Measurements from ENCODE around the gene TRIML2. TPM values are rescaled to one million over a fixed set of nuclear protein-coding genes. Genes with fewer than 3 reads are reported as not detected.

Gene TRIML2
- total RNA-seq, 1 donor from 2014 or later, result not detected

DNA sequence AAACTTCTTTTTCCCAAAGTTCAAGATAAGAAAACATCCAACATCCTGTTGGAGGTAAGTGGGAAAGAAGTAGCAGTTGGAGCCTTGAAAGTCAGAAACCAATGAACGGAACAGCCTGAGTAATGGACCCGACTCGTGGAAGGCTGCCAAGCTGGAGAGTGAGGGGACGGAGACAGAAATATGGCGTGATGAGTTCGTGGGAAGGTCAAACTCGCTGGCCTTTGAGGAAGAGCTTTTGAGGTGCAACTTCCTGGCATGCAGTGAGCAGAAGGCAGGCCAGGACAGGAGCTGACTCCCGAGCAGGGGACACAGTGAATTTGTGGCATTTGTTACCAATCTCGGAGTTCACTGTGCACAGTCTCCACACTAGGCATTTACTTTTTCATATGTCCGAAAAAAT, 28.8 kb upstream of the TRIML2 start:
- TF ChIP-seq, protein P1, sequence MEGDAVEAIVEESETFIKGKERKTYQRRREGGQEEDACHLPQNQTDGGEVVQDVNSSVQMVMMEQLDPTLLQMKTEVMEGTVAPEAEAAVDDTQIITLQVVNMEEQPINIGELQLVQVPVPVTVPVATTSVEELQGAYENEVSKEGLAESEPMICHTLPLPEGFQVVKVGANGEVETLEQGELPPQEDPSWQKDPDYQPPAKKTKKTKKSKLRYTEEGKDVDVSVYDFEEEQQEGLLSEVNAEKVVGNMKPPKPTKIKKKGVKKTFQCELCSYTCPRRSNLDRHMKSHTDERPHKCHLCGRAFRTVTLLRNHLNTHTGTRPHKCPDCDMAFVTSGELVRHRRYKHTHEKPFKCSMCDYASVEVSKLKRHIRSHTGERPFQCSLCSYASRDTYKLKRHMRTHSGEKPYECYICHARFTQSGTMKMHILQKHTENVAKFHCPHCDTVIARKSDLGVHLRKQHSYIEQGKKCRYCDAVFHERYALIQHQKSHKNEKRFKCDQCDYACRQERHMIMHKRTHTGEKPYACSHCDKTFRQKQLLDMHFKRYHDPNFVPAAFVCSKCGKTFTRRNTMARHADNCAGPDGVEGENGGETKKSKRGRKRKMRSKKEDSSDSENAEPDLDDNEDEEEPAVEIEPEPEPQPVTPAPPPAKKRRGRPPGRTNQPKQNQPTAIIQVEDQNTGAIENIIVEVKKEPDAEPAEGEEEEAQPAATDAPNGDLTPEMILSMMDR (IDR thresholded peaks at IDR 0.05), result no peak
- ChIA-PET POLR2A (no interaction called here), CTCF (no interaction called here)
- Mint-ChIP-seq H3K9me3 (peaks cover 10% of the 10 kb centered on the region), H3K4me1 (no peaks in the 10 kb centered on the region), H3K4me3 (no peak overlapping the region), H3K36me3 (ENCODE audit: low read depth) (no peaks in the 10 kb centered on the region), H3K27me3 (no peaks in the 10 kb centered on the region), H3K27ac (no peak overlapping the region)
- intact Hi-C loops (cut with micrococcal nuclease), result no loop called here
- ATAC-seq (ENCODE audit: low read depth), result no peak
- DNase-seq, result no peak

DNA sequence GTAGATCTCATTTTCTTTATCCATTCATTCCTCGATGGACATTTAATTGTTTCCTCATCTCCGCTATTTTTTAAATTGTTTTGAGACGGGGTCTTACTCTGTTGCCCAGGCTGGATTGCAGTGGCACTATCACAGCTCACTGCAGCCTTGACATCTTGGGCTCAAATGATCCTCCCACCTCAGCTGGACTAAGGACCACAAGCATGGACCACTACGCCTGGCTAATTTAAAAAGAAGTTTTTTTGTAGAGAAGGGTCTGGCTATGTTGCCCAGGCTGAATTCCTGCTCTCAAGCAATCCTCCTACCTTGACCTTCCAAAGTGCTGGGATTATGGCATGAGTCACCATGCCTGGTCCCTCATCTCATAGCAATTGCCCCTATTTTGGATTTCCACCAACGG, 22.8 kb upstream of the TRIML2 start:
- POLR2A ChIA-PET, result no interaction called here
- Mint-ChIP-seq H3K4me3 (no peak overlapping the region), H3K9me3 (peaks cover 16% of the 10 kb centered on the region), H3K27me3 (no peaks in the 10 kb centered on the region), H3K4me1 (no peaks in the 10 kb centered on the region), H3K27ac (no peak overlapping the region), H3K36me3 (ENCODE audit: low read depth) (no peaks in the 10 kb centered on the region)
- TF ChIP-seq, protein P1 (IDR thresholded peaks at IDR 0.05), result no peak
- intact Hi-C loops (cut with micrococcal nuclease), result no loop called here
- ATAC-seq (ENCODE audit: low read depth) (no peak), DNase-seq (no peak)
- CTCF ChIA-PET, result no interaction called here

DNA sequence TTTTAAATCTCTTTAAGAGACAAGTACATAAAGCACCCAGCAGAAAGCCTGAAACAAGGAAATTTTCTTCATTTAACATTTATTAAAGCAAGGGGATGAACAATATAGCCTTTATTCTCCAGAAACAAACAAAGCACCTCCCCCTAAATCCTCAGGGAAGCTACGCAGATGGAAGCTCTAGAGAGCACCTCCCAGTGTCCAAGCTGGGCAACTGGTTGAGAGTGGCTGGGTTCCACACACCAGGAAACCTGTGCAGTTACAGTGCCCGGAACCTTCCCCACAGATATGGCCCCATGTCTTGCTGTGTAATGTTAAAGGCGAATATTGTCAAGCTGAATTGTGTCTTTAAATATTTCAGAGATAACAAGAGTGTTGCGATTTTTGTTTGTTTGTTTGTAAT, 21.0 kb upstream of the TRIML2 start:
- no peak overlapping the region for H3K27ac Mint-ChIP-seq
- H3K27me3 Mint-ChIP-seq, result no peaks in the 10 kb centered on the region
- ChIA-PET POLR2A (no interaction called here), CTCF (no interaction called here)
- no peaks in the 10 kb centered on the region for H3K36me3 Mint-ChIP-seq (ENCODE audit: low read depth)
- TF ChIP-seq, protein P1 (IDR thresholded peaks at IDR 0.05), result no peak
- H3K4me1 Mint-ChIP-seq, result no peaks in the 10 kb centered on the region
- H3K9me3 Mint-ChIP-seq, result peaks cover 10% of the 10 kb centered on the region
- no peak for DNase-seq
- ATAC-seq (ENCODE audit: low read depth), result no peak
- intact Hi-C loops (cut with micrococcal nuclease), result no loop called here
- H3K4me3 Mint-ChIP-seq, result no peak overlapping the region

DNA sequence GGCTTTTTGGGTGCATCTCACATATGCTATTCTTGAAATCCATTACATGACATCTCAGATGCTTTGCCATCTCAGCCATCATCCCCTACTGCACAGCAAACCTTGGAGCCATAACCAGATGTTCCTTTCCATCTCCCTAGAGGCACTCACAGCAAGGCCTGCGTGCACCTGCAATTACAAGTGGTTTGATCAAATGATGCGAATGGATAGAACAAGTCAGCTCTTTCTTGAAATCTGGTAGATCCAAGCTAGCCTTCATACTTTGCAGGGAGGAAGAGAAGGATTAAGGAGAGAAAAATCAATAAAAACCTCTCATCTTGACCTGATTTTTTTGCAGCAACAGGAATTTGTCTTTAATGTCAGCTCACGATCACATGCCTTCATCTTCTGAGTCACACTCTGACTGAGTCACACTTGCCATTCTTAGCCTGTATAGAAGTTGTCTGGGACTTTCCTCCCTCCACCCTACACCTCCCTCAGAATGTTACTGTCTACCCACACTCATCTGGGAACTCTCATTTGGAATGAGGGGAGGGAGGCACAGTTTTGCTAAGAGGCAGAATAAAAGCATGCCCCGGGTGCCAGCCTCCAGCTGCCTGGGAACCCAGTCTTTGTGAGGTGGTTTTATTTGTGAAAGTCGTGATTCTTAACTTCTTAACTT, 17.9 kb upstream of the TRIML2 start:
- H3K9me3 Mint-ChIP-seq, result peaks cover 9% of the 10 kb centered on the region
- no peak for DNase-seq
- no peak overlapping the region for H3K27ac Mint-ChIP-seq
- H3K4me1 Mint-ChIP-seq, result no peaks in the 10 kb centered on the region
- H3K36me3 Mint-ChIP-seq (ENCODE audit: low read depth), result no peaks in the 10 kb centered on the region
- TF ChIP-seq, protein P1 (IDR thresholded peaks at IDR 0.05), result no peak
- intact Hi-C loops (cut with micrococcal nuclease), result no loop called here
- no peak overlapping the region for H3K4me3 Mint-ChIP-seq
- POLR2A ChIA-PET, result no interaction called here
- no peaks in the 10 kb centered on the region for H3K27me3 Mint-ChIP-seq
- CTCF ChIA-PET, result no interaction called here
- no peak for ATAC-seq (ENCODE audit: low read depth)

DNA sequence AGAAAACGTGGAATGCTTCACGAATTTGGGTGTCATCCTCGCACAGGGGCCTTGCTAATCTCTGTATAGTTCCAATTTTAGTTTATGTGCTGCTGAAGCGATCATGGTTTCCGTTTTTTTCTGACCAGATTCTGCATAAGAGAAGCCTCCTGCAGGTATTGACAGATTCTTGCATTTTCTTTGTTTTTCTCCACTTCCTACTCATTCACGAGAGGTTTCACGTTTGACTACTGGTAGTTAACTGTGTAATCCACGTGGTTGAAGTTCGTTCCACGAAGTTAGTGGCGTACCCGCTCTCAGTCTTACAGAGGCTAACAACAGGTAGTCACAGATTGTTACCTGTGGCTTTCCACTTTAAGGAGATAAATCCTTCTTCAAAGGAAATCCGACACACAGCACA, 12.1 kb upstream of the TRIML2 start:
- DNase-seq, result no peak
- peaks cover 15% of the 10 kb centered on the region for H3K9me3 Mint-ChIP-seq
- intact Hi-C loops (cut with micrococcal nuclease), result no loop called here
- ChIA-PET CTCF (no interaction called here), POLR2A (no interaction called here)
- no peak for ATAC-seq (ENCODE audit: low read depth)
- H3K36me3 Mint-ChIP-seq (ENCODE audit: low read depth), result no peaks in the 10 kb centered on the region
- H3K27me3 Mint-ChIP-seq, result no peaks in the 10 kb centered on the region
- H3K4me1 Mint-ChIP-seq, result no peaks in the 10 kb centered on the region
- H3K4me3 Mint-ChIP-seq, result no peak overlapping the region
- TF ChIP-seq, protein P1 (IDR thresholded peaks at IDR 0.05), result no peak
- H3K27ac Mint-ChIP-seq, result no peak overlapping the region
